Measurements from ENCODE around the gene ZNF383.
"Not testable (repeated sequence)": the region's sequence is repeated elsewhere in the genome, so short reads cannot be mapped to it uniquely, and the experiment has no call there.

ZNF383 gene

DNA sequence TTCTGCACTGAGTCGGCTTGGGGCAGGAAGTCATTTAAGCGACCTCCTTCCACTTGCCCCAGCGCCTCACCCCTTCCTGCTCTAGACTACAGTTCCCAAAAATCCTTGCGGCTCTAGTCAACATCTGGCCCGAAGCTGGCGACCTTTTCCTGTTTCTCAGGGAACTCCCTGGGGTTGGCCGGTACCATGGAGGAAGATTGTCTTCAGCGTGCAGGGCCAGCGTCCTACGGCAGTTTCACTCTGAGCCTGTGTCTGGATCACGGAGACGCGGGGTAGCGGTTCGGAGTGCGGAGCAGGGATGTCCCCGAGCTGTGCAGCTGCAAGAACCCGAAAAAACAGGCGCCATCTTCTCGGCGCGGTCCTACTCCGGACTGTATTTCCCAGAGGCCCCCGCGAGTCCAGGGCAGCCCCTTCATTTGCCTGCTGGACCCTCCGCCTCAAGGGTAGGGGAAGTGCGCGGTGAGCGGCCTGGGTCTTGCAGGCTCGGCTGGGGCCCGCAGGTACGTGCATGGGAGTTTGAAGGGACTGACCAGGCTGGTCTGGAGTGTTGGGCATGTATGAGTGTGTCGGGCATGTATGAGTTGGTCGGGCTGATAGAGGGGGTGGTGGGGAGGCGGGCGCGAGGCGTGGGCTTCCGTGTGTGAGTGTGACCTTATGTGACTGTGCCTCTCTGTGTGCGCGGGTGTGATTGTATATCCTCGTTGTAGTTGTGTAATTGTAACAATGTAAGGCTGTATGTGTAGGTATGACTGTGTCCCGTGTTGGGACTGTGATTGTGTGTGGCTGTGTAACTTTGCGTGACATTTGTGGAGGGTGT lies at the start of gene ZNF383:
Gene ZNF383, plus strand, starts transcription at position 440 of the 817 bp plus-strand sequence. CDS start 12,240 bp downstream, outside the sequence.
- peak; percentile 88 for DNase-seq (ENCODE audit: low spot score)

DNA sequence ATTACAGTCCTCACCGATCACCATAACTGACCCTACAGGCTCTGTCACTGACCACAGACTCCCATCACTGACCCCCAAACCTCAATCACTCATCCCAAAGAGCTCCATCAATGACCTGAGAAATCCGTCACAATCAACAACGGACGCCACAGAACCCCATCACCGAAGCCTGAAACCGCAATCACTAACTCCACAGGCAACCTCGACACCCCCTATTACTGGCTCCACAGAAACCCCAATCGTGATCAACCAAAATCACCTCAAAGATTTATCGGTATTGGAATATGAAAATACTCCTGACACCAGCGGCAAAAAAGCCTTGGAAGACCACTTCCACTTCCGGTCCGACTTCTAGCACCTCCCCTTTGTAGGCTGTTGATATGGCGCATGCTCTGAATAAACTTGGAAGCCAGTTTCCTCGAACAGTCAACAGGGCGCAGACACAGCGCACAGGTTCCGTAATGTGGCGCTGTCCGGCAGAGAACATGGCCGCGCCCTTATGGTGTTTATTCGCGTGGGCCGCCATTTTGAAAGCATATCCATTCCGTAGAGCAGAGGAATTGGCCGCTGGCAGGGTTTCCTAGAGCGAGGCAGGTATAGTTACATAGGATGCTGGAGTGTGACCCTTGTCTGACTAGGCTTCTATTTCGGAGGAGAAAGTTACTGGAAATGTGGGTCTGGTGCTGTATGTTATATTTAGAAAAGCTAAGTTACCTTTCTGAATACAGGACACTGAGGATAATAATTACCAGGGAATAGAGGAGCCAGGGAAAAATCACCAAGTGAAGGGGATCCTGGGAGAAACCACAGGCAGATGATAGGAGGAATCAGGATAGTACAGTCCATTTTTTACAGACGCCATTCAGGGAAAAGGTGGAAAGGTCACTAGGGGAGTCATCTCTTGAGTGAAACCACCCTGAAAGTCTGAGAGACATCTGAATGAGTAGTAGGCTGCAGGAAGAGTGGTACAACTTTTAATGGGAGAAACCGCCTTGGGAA lies 45.3 kb upstream of the ZNF383 start, which contains the start of gene ZNF585A:
Gene ZNF585A, minus strand, starts transcription at position 328 of the 999 bp plus-strand sequence. CDS start 2,785 bp downstream, outside the sequence.
- DNase-seq (ENCODE audit: low spot score): peak; percentile 89

DNA sequence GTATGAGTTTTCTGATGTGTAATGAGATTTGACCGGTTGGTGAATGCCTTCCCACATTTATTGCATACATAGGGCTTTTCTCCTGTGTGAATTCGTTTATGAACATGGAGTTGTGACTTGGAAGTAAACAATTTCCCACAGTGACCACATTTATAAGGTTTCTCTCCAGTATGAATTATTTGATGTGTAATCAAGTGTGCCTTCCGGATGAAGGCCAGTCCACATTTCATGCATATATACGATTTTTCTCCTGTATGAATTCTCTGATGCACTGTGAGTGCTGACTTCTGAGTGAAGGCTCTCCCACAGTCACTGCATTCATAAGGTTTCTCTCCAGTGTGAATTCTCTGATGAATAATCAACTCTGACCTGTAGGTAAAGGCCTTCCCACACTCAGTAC lies 31.9 kb upstream of the ZNF383 start:
- DNase-seq (ENCODE audit: low spot score): not testable (repeated sequence)

DNA sequence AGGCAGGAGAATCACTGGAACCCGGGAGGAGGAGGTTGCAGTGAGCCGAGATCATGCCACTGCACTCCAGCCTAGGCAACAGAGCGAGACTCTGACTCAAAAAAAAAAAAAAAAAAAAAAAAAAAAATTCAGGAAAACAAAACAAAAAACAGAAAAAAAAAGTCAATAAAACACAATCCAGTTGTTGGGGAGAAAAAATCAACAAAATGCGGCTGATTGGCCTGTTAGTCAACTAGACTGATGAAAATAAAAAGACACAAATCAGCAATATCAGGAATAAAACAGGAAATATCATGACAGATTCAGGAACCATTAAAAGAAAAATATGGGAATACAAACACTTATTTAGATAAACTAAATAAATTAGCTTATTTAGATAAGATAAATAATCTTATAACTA lies 22.8 kb upstream of the ZNF383 start:
- not testable (repeated sequence) for DNase-seq (ENCODE audit: low spot score)

DNA sequence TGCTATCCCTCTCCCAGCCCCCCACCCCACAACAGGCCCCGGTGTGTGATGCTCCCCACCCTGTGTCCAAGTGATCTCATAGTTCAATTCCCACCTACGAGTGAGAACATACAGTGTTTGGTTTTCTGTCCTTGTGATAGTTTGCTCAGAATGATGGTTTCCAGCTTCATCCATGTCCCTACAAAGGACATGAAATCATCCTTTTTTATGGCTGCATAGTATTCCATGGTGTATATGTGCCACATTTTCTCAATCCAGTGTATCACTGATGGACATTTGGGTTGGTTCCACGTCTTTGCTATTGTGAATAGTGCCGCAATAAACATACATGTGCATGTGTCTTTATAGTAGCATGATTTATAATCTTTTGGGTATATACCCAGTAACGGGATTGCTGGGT lies 20.9 kb upstream of the ZNF383 start:
- DNase-seq (ENCODE audit: low spot score): not testable (repeated sequence)

DNA sequence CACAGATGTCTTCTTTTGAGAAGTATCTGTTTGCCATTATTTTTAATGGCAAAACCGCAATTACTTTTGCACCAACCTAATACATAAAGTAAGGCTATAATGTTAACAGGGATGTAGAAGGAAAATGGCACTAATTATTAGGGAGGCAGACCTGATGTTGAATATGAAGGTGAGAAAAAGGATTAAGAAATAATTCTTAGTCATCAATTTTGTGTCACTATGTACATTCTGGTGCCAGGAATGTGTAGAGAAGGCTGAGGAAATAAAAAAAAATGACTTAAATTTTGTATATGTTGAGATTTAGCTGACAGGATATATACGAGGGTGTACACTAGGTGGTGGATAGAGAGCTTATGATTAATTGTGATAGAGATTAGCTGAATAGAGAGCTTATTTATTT lies 20.2 kb upstream of the ZNF383 start:
- no peak for DNase-seq (ENCODE audit: low spot score)

DNA sequence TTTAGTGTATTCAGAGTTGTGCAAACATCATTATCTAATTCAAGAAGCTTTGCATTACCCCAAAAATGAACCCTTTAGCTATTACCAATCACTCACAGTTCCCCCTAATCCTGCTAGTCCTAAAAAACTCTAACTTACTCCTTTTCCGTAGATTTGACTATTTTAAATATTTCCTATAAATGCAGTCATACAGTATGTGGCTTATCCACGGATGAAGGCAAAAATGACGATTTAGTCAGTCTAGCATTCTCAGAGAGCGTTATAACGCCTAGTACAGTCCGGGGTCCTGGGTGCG lies 587 bp upstream of the ZNF383 start:
- DNase-seq (ENCODE audit: low spot score): no peak

DNA sequence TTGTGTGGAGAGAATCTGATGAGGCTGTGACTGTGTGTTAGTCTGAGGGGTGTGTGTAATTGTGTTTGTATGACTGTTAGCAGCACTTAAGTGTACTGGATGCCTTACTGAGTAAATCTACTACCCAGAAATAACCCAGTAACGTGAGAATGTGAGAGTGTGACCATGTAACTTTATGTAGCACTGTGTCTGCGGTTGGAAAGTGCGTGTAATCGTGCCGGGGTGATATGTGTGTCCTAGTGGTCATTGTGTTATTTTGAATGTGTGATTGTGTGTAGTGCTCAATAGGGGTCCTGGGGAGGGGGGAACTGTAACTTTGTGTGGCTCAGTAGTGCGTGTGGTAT lies 550 bp downstream of the ZNF383 start:
- no peak for DNase-seq (ENCODE audit: low spot score)

DNA sequence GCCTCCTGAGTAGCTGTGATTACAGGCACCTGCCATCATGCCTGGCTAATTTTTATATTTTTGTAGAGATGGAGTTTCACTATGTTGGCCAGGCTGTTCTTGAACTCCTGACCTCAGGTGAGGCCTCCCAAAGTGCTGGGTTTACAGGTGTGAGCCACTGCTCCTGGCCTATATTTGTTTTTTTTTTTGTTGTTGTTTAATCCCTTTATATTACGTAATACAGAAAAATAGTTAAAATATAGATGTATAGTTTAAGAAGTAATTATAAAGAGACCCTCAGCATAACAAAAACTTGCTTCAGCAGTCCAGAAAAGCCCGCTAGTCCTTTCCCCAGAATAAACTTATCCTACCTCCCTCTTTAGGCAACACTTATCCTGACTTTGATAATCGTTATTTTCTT lies 2.4 kb downstream of the ZNF383 start:
- DNase-seq (ENCODE audit: low spot score): no peak

DNA sequence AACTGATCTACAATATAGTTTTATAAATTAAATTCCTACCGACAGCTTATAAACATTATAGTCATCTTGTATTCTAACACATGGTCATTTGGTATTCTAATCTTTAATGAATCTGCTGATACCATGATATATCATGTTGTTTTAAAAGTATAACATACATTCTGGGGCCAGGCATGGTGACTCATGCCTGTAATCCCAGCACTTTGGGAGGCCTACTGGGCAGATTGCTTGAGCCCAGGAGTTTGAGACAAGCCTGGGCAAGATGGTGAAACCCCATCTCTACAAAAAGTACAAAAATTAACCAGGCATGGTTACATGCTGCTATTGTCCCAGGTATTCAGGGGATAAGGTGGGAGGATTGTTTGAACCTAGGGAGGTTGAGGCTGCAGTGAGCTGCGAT lies 3.1 kb downstream of the ZNF383 start:
- DNase-seq (ENCODE audit: low spot score): no peak

DNA sequence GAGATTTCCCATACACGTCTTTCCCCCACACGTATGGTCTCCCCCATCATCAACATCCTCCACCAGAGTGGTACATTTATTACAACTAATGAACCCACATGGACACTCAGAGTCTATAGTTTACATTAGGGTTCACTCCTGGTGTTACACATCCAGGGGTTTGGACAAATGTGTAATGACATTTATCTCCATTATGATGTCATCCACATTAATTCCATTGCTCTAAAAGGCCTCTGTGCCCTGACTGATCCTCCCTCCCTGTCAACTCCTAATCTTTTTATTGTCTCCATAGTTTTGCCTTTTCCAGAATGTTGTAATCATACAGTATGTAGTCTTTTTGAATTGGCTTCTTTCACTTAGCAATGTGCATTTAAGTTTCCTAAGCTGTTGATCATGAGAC lies 8.2 kb downstream of the ZNF383 start:
- no peak for DNase-seq (ENCODE audit: low spot score)

DNA sequence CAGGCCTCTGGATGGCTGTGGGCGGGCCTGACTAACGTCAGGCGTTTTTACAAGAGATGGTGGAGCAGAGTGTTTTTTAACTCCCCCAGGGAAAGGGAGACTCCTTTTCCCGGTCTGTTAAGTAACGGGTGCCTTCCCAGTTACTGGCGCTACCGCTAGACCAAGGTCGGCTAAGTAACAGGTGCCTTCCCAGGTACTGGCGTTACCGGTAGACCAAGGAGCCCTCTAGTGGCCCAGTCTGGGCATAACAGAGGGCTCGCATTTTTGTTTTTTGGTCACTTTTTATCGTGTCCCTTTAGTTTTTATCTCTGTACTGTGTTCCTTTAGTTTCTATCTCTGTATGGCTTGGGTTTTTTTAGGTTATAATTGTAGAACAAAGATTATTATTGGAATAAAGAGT lies 10.0 kb downstream of the ZNF383 start:
- DNase-seq (ENCODE audit: low spot score): no peak

DNA sequence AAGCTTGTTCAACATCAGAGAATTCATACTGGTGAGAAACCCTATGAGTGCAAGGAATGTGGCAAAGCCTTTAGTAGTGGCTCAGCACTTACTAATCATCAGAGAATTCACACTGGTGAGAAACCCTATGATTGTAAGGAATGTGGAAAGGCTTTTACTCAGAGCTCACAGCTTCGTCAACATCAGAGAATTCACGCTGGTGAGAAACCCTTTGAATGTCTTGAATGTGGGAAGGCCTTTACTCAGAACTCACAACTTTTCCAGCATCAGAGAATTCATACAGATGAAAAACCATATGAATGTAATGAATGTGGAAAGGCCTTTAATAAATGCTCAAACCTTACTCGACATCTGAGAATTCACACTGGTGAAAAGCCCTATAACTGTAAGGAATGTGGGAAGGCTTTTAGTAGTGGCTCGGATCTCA lies 25.2 kb downstream of the ZNF383 start:
- no peak for DNase-seq (ENCODE audit: low spot score)

DNA sequence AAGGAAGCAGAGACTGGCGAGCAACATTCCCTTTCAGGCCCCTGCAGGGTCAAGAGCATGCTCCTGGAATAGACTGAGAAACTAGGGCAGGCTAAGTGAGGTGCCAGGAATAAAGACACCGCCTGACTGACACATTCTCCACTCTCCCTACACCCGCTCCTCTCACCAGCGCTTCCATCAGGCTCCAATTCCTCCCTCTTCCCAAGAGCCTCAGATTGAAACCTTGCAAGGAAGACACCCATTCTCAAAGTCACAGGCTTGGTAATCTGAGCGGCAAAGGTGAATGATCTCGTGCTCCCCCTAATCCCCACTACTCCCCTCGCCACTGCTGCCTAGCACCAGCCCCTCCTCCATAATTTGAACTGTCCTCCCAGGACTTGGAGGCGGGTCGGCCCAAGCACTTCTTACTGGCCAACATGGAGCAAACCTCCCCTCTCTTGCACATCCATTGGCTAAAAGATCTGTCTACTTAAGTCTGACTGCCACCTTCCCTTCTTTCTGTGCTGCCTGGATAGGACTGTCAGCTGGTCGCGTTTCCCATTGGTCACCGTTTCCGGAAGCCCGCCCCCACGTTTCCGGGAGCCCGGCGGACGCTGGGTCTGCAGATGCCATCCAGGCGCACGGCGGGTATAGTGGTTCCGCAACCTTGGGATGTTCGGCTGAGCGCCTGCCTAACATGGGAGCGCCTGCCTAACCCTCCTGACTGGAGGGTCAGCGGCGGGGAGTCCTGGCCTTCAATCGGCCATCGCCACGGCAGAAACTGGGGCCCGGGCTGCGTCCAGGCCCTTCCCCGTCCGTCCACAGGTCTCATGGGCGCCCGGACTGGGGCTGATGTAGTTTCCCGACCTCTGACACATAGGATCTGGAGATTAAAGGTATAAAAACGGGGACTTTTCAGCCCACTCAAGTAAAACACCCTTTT lies 33.6 kb downstream of the ZNF383 start:
- DNase-seq (ENCODE audit: low spot score): peak; percentile 39

DNA sequence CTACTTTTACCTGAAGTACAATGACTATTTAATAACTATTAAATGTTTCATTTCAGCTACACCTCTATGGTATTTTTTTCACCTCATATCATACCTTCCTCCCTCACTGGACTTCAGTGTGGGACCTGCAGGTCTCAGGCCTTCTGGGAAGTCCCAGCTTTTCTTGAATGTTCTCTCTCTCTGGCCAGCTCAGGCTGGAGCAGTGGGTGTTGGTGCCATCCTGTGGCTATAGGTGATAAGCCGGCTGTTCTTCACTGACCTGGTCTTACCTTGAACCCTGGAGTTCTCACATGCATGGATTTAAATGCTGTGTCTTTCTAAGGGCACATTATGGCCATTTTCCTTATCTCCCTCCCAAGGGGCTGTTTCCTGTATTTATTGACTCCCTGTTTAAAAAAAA lies 45.0 kb downstream of the ZNF383 start:
- not testable (repeated sequence) for DNase-seq (ENCODE audit: low spot score)

DNA sequence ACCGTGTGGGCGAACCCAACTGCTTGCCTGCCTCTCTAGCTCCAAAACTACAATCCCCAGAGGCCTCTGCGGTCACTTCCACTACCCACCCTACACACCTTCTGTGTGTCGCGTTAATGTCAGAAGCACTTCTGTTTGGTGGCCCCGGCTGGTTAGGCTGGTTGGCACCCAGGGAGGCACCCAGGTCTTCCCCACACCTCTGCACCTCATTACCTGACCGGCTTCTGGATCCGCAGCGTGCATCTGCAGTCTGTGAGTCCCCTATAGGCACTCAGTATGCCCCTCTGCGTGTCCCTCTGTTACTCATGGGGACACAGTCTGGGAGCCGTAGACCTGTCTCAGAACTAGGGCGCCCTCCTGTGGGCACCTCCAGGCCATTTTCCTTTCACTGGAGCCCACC lies 49.0 kb downstream of the ZNF383 start:
- DNase-seq (ENCODE audit: low spot score): not testable (repeated sequence)

DNA sequence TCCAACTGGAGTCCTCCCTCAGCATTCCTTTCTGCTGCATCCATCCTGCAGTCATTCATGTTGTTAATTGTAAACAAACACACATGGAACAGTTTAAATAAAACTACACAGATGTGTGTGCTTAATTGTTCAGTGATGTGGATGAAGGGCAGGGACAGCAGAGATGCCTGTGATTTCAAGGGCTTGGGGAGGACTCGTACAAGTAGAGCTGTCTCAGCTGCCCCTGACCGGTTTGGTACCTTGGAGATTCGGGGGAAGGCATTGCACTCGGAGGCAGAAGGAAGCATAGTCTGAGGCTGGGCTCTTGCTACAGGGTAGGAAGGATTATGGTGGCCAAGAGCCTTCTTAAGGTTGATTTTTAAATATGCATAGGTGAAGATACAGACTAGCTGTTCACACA lies 49.7 kb downstream of the ZNF383 start:
- not testable (repeated sequence) for DNase-seq (ENCODE audit: low spot score)

DNA sequence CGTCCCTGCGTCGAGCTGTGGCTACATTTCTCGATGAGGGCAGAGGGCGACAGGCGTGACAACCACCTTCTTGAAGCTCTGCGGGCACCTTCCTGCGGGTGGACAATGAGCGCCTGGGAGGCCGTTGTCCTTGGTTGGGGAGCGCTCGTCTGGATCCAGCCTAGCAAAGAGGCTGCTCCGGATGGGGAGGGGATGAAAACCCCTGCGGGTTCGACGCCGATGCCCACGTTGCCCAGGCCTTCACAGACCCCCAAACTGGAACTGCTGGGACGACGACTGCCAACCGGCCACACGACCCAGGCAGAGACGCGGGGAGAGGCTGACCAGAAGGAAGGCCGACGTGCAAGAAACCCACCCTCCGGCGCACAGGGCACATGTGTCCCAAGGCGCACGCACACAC lies 62.6 kb downstream of the ZNF383 start:
- not testable (repeated sequence) for DNase-seq (ENCODE audit: low spot score)

DNA sequence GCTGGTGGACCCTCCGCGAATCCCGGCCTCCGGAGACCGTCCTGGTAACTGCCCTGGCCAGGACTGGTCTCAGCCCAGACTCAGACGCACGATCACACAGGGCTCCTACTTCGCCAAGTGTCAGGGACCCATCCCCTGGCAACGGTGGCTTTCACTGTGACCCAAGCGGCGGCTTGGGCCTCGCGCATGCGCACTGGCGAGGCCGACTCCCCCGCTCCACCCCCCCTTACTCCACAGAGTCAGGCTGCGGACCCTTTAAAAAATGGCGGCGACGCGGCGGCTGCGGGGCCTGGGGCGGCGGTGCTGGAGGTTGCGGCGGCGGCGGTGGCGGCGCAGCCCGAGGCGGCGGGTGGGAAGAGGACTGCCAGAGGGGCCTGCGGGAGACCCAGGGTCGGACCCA lies 66.0 kb downstream of the ZNF383 start:
- DNase-seq (ENCODE audit: low spot score): not testable (repeated sequence)

DNA sequence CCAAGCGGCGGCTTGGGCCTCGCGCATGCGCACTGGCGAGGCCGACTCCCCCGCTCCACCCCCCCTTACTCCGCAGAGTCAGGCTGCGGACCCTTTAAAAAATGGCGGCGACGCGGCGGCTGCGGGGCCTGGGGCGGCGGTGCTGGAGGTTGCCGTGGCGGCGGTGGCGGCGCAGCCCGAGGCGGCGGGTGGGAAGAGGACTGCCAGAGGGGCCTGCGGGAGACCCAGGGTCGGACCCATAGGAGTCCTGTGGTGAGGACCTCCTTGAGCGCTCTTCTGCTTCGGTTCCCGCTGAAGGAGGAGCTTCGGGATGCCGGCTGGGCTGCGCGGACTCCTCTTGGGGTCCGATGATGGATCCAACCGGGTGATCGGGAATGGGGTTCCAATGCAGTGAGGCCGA lies 71.2 kb downstream of the ZNF383 start:
- not testable (repeated sequence) for DNase-seq (ENCODE audit: low spot score)

DNA sequence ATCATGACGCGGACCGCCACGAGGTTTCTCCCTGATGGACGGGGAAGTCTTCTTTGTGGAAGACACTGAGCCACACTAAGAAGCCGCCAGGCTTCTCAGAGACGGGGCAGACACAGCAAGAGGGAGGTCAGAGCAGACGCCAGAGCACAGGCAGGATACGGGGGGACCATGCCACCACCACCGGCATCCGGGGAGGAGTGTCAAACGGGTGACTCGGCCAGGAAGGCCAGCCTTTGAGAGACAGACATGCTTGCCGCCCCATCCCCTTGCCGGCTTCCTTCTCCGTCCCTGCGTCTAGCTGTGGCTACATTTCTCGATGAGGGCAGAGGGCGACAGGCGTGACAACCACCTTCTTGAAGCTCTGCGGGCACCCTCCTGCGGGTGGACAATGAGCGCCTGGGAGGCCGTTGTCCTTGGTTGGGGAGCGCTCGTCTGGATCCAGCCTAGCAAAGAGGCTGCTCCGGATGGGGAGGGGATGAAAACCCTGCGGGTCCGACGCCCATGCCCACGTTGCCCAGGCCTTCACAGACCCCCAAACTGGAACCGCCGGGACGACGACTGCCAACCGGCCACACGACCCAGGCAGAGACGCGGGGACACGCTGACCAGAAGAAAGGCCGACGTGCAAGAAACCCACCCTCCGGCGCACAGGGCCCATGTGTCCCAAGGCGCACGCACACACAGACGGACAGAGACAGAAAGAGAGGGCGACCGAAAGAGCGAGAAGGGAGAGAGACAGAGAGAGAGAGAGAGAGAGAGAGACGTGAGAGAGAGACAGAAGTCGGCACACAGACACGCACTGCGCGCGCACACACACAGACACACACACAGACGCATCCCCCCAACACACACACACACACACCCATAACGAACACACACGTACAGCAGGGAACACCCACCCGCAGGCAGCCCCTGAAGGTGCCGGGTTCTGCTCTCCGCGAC lies 75.3 kb downstream of the ZNF383 start:
- not testable (repeated sequence) for DNase-seq (ENCODE audit: low spot score)
